T-helper 22 cell (primary cell): ENCODE measurements around the gene PDGFC.
"Not testable (repeated sequence)": the region's sequence is repeated elsewhere in the genome, so short reads cannot be mapped to it uniquely, and the experiment has no call there.

ENCODE experiments used
- DNase-seq: peaks from one replicate; pipeline ENCODE4 v3.0.0-alpha.2; 2020; ENCODE audit warnings: low read depth

The PDGFC gene

DNA sequence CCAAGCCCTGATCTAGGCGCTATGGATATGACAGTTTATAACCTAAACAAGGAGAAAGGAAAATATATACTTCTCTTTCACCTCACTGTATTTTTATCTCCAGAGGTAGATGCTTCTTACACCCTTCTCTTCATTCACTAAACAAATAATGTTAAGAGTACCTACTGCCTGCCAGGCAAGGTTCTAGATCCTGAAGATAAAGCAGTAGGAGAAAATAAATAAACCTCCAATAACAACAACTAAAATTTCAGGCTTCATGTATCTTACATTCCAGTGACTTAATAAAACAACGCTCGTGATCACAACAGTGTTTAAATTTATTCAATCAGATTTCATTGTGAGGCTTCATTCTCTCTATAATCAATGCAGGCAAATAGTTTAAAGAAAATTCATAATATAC is 20.7 kb downstream of the PDGFC start:
- no peak for DNase-seq

DNA sequence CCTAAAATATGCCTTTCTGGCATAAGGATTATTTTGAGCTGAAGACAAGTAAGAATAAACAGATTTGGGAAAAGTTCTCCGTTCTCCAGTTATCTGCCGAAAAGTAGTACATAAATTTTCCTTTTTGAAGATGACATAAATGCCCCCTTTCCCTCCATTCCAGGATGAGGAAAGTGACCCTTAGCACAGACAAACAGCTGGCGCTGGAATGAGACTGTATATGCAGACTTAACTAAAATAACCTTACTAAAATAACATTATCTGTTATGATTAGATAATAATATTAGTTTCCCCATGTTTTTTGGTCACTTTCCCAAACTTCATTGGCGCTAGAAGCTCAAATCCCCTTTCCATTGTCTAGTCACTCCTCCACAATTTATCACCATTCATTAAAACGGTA is 21.5 kb downstream of the PDGFC start:
- no peak for DNase-seq

DNA sequence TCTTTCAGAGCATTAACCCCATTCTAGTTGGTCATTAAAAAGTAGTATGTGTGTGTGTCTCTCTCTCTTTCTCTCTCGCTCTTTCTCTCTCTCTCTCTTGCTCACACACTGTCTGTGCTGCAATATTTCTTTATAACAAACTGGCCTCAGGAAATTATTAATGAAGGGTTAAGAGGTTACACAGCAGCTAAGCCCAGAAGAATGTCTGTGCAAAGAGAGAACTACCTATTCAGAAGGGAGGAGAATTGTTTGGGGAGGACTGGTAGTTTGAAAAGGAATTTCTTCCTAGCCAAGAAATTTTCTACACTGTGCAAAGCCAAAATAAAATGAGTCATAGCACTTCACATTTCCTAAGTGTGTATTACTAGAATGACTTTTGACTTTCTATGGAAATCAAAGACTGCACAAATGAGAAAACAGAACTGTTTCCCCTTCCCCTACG is 22.2 kb downstream of the PDGFC start:
- DNase-seq, result no peak

DNA sequence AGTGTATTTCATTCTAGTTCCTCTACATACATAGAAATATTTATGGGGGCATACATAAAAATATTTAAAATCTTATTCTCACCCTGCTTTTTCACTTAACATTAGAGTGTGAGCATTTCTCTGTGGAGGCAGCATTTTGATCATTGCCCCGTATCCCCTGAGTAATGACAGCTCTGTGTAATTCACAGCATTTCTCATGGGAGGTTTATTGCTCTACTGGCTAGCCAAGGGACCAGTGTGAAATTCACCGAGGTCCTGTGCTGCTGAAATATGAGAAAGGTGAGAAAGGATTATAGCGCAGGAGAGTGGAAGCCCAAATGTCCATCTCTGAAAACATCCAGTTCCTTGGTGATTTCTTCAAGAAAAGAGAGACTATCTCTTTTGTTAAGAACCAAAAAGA is 22.9 kb downstream of the PDGFC start:
- no peak for DNase-seq

DNA sequence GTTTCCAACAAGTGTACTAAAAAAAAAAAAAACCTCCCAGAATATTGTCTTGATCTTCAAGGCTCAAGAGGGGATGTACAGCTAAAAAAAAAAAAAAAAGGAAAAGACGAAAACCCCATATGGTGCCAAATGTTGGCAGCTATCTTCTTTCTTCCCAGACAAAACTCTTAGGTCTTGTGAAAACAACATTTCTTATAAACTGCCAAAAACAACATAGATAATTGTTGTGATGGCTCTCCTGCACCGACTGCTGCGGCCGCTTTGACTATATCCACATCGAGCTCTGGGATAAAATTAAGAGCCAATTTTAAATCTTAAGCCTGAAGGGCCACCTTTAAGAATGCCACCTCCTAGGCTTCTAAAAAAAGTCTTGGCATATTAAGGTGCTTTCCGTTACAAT is 23.5 kb downstream of the PDGFC start:
- no peak for DNase-seq

DNA sequence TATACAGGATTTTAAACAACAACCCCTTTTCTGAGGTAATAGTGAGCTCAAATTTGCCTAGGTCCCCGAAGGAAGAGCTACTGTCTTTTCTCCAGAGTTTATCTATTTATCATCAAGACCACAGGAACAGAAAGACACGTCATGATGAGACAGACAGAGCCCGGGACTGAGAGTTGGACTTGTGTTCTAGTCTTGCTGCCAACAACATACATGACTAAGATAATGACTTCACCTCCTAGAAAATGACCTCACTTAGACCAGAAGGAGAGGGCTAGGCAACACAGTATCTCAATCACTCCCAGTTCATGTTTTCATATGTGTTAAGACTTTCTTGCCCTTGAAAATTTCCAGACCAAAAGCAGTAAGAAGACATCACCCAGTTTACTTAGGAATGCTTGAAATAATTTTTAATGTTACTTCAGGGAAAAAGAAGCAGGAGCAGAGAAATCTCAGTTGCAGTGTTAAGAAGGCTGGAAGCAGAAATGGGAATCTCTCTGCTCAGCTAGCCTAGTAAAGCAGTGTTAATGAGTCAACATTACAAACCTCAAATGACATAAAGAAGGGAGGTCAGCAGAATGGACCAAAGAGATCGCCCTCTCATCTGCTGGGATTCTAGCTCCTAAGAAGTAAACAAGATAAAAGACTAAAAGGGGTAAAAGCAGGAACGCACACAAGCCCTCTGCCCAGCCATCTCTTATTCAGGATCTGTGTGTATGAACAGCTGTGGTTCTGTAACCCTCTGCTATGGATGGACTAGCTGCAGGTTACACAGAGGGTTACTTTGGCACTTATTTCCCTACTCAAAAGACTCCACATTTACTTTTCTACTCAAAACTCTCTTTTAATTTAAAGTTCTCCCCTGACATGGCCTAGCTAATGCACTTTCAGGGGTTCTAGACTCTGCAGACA is 24.8 kb downstream of the PDGFC start:
- no peak for DNase-seq

DNA sequence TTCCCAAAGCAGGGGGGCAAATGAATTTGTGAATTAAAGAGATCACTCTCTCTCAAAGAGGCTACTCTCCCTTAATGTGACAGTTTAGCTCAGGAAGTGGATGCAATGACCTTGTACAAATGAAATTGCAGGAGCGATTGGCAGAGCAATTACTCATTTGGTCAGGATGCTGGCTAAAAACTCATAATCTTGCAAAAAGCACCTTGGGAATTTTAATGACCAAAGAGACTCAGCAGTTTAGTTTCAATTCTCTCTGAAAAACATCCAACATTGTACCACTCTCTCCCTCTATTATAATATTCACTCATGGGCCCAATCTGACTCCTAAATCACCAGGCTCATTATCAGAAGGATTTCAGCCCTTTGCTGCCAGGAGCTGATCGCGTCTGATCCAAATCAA is 26.1 kb downstream of the PDGFC start:
- no peak for DNase-seq

DNA sequence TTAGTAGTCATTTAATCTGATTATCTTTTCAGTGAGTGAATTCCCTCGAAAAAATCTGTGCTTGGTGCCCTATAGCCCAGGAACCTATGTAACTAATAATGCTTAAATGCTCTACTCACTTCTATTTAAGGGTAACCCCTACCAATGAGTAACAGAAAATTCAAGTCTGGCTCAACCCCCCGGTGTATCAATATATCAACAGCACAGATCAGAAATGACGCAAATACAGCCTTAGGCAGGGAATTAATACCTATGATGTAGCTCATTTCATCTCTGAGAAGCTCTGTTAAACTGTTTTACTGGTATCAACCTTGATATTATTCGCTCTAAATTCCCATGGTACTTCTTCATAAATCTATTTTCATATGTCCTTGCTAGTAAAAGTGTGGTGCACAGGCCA is 28.6 kb downstream of the PDGFC start:
- no peak for DNase-seq

DNA sequence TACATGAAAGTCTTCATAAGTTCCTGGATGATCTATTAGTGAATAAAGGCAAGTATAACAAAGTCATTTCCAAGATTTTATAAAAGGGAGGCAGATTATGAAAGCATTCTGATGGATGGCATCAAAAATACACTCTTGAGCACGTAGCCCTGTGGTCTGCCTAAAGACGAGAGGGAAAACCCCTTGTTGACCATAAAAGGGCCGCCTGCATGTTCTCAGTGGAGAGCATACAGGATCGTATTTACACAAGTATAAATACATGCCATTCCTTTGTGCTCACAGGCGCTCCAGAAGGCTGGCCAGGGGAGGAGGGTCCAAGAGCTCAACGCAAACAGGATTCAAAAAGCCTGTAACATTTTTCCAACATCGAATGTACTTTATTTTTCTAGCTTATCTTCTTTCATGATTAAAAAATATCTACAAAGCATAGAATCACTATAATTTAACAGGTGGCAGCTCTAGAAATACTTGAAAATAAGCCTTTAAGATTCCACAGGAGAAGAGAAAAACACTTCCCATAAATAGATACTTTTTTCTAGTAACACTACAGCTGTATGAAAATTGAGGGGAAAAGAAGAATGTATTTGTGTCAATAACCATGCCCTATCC is 29.6 kb downstream of the PDGFC start:
- DNase-seq, result no peak

DNA sequence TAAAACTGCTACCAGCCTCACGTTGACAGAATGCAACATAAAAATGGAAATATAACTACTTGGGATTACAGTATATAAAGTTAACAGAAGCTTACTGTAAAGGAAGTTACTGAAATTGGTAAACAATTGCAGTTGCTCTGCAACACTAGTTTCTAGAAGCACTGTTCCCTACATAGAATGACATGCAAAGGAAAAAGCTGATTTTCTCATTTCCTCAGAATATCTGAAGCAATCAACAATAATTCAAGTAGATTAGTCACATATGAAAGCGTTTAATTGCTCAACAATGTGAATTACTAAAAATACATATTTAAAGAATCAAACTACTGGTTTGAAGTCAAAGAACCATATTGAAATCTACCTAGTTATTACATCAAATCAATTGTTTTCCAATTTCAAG is 31.8 kb downstream of the PDGFC start:
- DNase-seq, result no peak

DNA sequence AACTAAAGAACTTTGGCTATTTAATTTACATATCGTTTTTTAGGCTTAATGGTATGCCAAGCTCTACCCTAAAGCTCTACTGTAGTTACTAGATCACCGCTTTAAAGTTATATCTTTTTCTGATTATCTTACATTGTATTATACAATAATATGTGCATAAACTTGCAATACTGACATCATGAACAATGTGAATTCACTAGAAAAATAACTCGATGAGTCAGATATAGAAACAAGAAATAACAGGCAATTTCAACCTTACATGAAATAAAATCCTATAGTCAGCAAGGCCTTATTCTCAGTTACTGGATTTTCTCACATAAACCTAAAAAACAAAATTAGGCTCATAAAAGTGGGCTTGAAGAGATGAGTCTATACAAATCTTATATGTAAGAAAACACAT is 32.5 kb downstream of the PDGFC start:
- DNase-seq, result no peak

DNA sequence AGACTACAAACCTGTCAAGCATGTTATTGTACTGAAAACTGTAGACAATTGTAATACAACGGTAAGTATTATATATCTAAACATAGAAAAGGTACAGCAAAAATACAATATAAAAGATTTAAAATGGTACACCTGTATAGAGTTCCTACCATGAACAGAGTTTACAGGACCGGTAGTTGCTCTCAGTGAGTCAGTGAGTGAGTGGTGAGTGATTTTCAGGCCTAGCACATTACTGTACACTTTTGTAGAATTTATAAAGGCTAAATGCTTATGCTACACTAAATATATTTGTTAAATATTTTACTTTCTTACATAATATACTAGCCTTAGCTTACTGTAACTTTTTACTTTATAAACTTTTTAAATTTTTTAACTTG is 37.4 kb downstream of the PDGFC start:
- no peak for DNase-seq

DNA sequence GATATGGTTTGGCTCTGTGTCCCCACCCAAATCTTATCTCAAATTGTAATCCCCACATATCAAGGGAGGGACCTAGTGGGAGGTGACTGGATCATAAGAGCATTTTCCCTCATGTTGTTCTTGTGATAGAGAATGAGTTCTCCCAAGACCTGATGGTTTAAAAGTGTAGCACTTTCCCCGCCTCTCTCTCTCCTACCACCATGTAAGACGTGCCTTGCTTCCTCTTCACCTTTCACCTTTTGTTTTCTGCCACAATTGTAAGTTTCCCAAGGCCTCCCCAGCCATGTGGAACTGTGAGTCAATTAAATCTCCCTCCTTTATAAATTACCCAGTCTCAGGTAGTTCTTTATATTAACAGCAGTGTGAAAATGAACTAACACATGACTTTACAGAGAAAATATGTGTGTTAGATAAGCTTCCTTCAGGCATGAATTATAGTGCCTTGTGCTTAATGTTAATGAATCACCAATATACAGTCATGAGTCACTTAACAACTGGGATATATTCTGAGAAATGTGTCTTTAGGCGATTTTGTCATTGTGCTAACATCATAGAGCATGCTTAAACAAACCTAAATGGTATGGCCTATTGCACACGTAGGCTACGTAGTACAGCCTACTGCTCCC is 37.9 kb downstream of the PDGFC start:
- no peak for DNase-seq

DNA sequence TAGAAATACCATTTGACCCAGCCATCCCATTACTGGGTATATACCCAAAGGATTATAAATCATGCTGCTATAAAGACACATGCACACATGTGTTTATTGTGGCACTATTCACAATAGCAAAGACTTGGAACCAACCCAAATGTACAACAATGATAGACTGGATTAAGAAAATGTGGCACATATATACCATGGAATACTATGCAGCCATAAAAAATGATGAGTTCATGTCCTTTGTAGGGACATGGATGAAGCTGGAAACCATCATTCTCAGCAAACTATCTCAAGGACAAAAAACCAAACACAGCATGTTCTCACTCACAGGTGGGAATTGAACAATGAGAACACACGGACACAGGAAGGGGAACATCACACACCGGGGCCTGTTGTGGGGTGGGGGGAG is 39.2 kb downstream of the PDGFC start:
- not testable (repeated sequence) for DNase-seq

DNA sequence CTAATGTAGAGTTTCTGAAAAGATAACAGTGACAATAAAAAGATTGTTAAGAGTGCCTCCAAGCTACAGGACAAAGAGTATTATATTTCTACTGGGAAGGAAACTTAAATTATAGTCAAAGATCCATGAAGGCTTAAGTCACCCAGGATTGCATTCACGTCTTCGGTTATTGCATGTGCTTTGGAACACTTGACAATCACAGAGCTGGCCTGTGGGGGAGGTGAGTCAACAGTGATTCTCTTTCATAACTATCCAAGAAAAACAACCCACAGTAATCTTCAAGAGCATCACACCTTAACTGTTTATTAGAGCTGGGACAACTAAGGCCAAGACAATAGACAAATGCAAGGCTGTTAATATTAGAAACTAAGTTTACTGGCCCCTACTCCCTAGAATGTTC is 40.3 kb downstream of the PDGFC start:
- DNase-seq, result no peak

DNA sequence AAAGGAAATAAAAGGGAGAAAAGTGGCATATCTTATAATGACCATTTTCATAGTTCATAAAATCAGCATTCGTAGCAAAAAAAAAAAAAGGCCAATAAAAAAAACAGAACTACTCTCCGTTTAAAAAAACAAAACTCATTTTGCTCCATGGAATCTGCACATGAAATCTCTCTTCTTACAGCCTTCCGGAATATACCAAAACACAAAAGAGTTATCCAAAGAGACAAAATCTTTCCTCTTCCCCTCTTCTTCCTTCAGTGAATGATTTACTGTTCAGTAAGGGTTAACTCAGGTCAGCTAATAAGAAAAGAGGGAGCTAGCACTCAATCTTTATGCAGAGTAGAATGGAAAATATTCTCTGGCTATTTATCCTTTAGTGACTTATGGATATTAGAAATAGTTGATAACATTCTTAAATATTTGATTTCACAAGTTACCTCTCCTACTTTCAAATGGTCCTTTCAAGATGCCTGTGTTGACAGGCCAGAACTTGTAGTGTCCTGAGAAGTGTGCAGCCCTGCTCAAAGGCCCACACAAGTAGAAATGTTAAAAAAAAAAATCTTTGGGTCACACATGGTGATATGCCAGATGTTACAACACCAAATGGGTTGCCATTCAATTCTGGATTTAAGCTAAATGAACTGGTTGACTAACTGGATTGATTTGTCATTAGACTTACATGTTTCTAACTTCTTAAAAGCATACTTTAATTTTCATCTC is 42.1 kb downstream of the PDGFC start:
- no peak for DNase-seq

DNA sequence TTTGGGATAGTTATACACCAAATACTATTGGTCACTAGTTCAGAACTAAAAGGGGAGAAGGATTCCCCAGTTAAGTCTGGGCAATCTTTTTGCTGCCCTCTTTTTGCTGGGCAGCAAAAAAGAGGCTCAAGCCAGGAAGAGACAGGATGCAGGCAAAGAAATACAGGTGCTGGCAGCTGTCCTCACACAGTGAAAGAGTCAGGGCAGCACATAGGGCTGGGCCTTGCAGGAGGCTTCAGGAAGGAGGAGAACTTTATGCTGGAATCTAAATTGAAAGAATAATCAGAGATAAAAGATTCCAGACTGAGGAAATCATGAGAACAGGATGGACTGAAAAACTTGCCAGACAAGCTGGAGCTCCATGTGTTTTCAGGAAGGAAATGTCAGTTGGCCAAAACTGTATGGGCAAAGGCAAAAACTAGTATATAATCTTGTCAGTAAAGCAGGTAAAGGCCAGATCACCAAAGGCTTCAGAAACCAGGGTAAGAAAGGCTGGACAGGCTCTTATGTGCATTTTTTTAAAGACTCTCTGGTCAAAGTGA is 46.8 kb downstream of the PDGFC start:
- DNase-seq, result no peak

DNA sequence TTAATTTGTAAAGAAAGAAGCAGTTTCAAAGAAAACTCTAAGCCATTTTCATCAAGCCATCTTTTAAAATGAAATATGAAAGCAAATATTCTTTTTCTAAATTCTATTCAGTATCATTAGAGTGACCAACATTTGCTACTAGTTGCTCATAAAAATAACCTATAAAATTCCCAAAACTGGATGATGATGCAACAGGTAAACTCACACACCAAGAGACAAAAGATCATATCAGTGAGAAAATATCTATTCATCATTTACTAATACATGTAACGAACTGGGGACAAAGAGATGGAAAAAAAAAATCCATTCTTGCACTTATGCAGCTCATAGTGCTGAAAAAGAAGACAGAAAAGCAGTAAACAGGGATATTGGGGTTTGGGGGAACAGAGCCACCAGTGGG is 48.1 kb downstream of the PDGFC start:
- DNase-seq, result no peak

DNA sequence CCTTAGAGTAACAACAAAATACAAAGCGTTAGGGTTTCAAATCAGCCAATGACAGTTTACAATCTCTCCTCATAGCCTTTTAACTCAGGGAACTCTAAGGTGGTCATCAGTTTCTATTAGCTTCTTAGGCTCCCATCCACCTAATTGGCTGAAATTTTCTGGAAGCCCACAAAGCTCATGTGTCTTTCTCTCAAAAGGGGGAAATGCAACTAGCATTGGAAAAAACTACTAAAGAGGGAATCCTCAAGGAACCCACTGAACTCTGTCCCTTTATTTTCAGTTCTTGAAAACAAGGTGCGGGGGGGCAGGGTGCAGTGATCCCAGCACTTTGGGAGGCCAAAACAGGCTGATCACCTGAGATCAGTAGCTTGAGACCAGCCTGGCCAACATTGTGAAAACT is 56.4 kb downstream of the PDGFC start:
- no peak for DNase-seq

DNA sequence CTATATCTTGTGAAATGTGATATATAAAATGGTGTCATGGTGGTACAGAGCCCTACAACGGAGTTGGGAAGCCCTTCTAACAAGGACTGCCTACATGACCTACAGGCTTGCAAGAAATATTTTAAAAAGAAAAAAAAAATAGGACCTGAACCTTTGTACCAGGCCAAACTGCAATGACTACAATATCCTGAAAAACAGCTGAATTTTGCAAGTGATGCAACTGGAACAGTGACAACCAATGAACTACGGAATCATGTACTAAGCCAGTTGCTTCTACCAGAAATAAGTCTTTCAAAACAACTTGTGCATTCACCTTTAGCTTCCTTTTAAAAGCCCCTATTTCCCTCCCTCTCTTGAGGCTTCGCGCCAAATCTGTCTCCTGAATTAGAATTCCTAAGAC is 58.4 kb downstream of the PDGFC start:
- no peak for DNase-seq

DNA sequence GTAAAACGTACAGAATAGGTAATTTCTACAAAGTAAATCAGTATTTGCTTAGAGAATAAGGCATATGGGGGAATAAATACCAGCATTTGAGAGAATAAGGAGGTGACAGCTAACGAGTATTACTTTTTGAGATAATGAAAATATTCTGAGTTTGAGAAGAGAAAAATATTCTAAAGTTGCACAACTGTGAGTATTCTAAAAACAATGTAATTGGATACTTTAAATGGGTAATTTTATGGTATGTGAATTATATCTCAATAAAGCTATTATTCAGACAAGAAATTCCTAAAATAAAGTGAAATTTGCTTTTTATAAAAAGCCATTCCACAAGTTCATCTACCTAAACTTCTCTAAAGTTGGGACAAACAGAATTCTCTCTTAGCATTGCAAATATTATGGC is 62.6 kb downstream of the PDGFC start:
- no peak for DNase-seq

DNA sequence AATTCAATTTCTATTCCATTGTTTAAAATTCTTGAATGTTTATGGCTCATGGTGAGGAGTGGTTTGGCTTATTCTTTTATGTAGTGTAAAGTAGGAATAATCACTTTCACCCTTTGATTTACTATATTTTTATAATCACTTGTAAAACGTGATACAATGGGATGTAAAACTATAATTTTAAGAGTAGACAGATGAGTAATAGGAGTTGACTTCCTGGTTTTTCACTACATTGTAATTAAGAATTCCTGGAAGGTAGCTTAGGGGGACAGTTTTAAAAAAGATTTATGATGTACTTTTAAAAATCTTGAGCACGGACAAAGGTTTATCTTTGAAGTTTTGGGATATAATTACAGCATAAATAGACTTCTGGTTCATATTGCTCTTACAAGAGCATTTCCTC is 65.3 kb downstream of the PDGFC start:
- no peak for DNase-seq
